Measurements from ENCODE around the gene ARL6IP1. TPM values are rescaled to one million over a fixed set of nuclear protein-coding genes. Genes with fewer than 3 reads are reported as not detected.

The ARL6IP1 gene
- total and polyA plus RNA-seq, 2 of the 13 experiments (the other 11 are each of a cell fraction or from before 2014, with no cell fraction given) = 263 to 373 TPM

GRCh38 chr16:18832006-18832405 is 30.7 kb upstream of the ARL6IP1 start:
- Histone ChIP-seq H3K79me2 (ENCODE audit: insufficient read depth, low read length) (no peaks in the 10 kb centered on the region), H3K27ac (ENCODE audit: extremely low read length, insufficient read depth, low read length) (no peak overlapping the region), H3K9me3 (ENCODE audit: low read length) (no peaks in the 10 kb centered on the region), H4K20me1 (ENCODE audit: insufficient read depth, low read length) (no peaks in the 10 kb centered on the region), H2AFZ (ENCODE audit: low read length) (no peak overlapping the region), H3K27me3 (ENCODE audit: control insufficient read depth in 1 of 2, insufficient read depth in 2 of 2, low read length in 2 of 2) (no peaks in the 10 kb centered on the region), H3K4me2 (ENCODE audit: low read depth, low read length) (no peak overlapping the region), H3K4me3 (replicated peaks in 1 of 3; ENCODE audit: insufficient read depth in 1 of 3, low read depth in 2 of 3, low read length in 3 of 3) (no peak overlapping the region), H3K36me3 (replicated peaks in 1 of 2; ENCODE audit: control insufficient read depth in 1 of 2, insufficient read depth in 2 of 2, low read length in 2 of 2) (peaks cover 56 to 81% of the 10 kb centered on the region in 2 experiments), H3K9ac (ENCODE audit: insufficient read depth, low read depth, low read length) (no peak overlapping the region), H3K4me1 (ENCODE audit: insufficient read depth, low read length) (peaks cover 8% of the 10 kb centered on the region; the same call in 1 of the 2 replicates)
- CTCF ChIA-PET (ENCODE audit: low intra/inter-chr PET ratio, low total read pairs) = no interaction called here
- TF ChIP-seq ZNF619 (CRISPR knock-in tag; IDR thresholded peaks at IDR 0.05) (no peak), MIER2 (CRISPR knock-in tag; IDR thresholded peaks at IDR 0.05) (no peak), ZNF879 (CRISPR knock-in tag; IDR thresholded peaks at IDR 0.05) (no peak), MEIS1 (CRISPR knock-in tag; IDR thresholded peaks at IDR 0.05; ENCODE audit: borderline replicate concordance) (no peak), CSRNP2 (CRISPR knock-in tag; conservative IDR thresholded peaks at IDR 0.05; ENCODE audit: low read depth) (no peak), IKZF1 (IDR thresholded peaks at IDR 0.05) (no peak), ZNF567 (CRISPR knock-in tag; IDR thresholded peaks at IDR 0.05; ENCODE audit: borderline replicate concordance) (no peak), ZNF678 (CRISPR knock-in tag; IDR thresholded peaks at IDR 0.05) (no peak), ZNF207 (IDR thresholded peaks at IDR 0.05; ENCODE audit: borderline replicate concordance) (no peak), FOXJ3 (CRISPR knock-in tag; IDR thresholded peaks at IDR 0.05; ENCODE audit: borderline replicate concordance) (no peak), SP1 (IDR thresholded peaks at IDR 0.05) (no peak), SP1 (CRISPR knock-in tag; IDR thresholded peaks at IDR 0.05) (no peak), FOXO1 (CRISPR knock-in tag; IDR thresholded peaks at IDR 0.05) (no peak), AGO2 (optimal IDR thresholded peaks at IDR 0.05; ENCODE audit: low read depth, low read length) (no peak), ZBTB38 (CRISPR knock-in tag; IDR thresholded peaks at IDR 0.05) (no peak)
- TF ChIP-seq, protein P1, sequence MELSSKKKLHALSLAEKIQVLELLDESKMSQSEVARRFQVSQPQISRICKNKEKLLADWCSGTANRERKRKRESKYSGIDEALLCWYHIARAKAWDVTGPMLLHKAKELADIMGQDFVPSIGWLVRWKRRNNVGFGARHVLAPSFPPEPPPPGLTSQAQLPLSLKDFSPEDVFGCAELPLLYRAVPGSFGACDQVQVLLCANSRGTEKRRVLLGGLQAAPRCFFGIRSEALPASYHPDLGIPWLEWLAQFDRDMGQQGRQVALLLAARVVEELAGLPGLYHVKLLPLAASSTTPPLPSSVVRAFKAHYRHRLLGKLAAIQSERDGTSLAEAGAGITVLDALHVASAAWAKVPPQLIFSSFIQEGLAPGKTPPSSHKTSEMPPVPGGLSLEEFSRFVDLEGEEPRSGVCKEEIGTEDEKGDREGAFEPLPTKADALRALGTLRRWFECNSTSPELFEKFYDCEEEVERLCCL (CRISPR knock-in tag; IDR thresholded peaks at IDR 0.05; ENCODE audit: borderline replicate concordance) = no peak
- TF ChIP-seq, protein P2, sequence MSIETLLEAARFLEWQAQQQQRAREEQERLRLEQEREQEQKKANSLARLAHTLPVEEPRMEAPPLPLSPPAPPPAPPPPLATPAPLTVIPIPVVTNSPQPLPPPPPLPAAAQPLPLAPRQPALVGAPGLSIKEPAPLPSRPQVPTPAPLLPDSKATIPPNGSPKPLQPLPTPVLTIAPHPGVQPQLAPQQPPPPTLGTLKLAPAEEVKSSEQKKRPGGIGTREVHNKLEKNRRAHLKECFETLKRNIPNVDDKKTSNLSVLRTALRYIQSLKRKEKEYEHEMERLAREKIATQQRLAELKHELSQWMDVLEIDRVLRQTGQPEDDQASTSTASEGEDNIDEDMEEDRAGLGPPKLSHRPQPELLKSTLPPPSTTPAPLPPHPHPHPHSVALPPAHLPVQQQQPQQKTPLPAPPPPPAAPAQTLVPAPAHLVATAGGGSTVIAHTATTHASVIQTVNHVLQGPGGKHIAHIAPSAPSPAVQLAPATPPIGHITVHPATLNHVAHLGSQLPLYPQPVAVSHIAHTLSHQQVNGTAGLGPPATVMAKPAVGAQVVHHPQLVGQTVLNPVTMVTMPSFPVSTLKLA (IDR thresholded peaks at IDR 0.05) = no peak
- ATAC-seq = no peak
- in situ Hi-C loops (cut with HindIII; ENCODE audit: extremely low pct_ligation_motif_present, low pct_unique_long_range_greater_than_20kb) = no loop called here
- no peak for FAIRE-seq
- intact Hi-C loops (cut with micrococcal nuclease; ENCODE audit: unreplicated experiment) = no loop called here
- BruUV-seq (replicated peaks) = no TSS peak
- DNase-seq (ENCODE audit: low spot score) = no peak
- 96% methylated on average over 2 of the region's 2 CpGs for WGBS (ENCODE audit: low lambda C conversion rate)
- POLR2A ChIA-PET = interaction anchor here (1.5 kb wide), 1 partner anchor 31 kb away, joined by 6 read pairs; the partner anchor contains the start of gene ARL6IP1
